ENCODE data around the gene HLA-DRB5.
"Not testable (repeated sequence)": the region's sequence is repeated elsewhere in the genome, so short reads cannot be mapped to it uniquely, and the experiment has no call there.

GRCh38 chr6:32577493-32577892, 47.4 kb upstream of the HLA-DRB5 start:
- TF ChIP-seq POLR2A (IDR thresholded peaks at IDR 0.05; ENCODE audit: low read length); GATA1 (IDR thresholded peaks at IDR 0.05; ENCODE audit: low read depth, low read length): not testable (repeated sequence)
